Neuronal stem cell (in vitro differentiated cells): ENCODE data around the gene ALOX15B.
A peak's percentile ranks its signal among the peaks of the same experiment; 100 is the strongest.

Source experiments
- DNase-seq: peaks from one replicate; pipeline ENCODE4 v3.0.0-alpha.2; 2013; ENCODE audit warnings: low spot score
- H2AFZ ChIP-seq: one replicate; pipeline ENCODE4 v1.6.1; 2013; ENCODE audit warnings: mild to moderate bottlenecking, low read length, inconsistent platforms
- H2AK5ac ChIP-seq: 2 replicates; pipeline ENCODE4 v1.6.1; 2013; ENCODE audit warnings: low read depth, mild to moderate bottlenecking, inconsistent platforms, low read length, moderate library complexity, mixed read lengths
- H2BK120ac ChIP-seq: 2 replicates; pipeline ENCODE4 v1.6.1; 2013; ENCODE audit warnings: low read depth, mild to moderate bottlenecking, inconsistent platforms, low read length, moderate library complexity, mixed read lengths
- H2BK12ac ChIP-seq: one replicate; pipeline ENCODE4 v1.6.1; 2013; ENCODE audit warnings: low read length, inconsistent platforms
- H2BK15ac ChIP-seq: 2 replicates; pipeline ENCODE4 v1.6.1; 2013; ENCODE audit warnings: mild to moderate bottlenecking, low read length, inconsistent platforms, mixed read lengths
- H2BK5ac ChIP-seq: one replicate; pipeline ENCODE4 v1.6.1; 2013; ENCODE audit warnings: inconsistent platforms, mild to moderate bottlenecking, low read length, moderate library complexity
- H3K14ac ChIP-seq: one replicate; pipeline ENCODE4 v1.6.1; 2013; ENCODE audit warnings: low read length, inconsistent platforms
- H3K18ac ChIP-seq: 2 replicates; pipeline ENCODE4 v1.6.1; 2013; ENCODE audit warnings: low read length, inconsistent platforms
- H3K23ac ChIP-seq: 2 replicates; pipeline ENCODE4 v1.6.1; 2013; ENCODE audit warnings: low read depth, mild to moderate bottlenecking, mixed read lengths, low read length, inconsistent platforms; ENCODE audit not compliant: poor library complexity
- H3K27ac ChIP-seq: replicated peaks from 3 replicates; pipeline ENCODE4 v1.5.1; 2013; ENCODE audit warnings: low read length, inconsistent platforms
- H3K27me3 ChIP-seq, 3 experiments: 2 replicates each; pipeline ENCODE4 v1.6.1; 2013; ENCODE audit warnings: low read length in 3 of 3, mild to moderate bottlenecking in 2 of 3, inconsistent platforms in 1 of 3, low read depth in 1 of 3, mixed read lengths in 1 of 3, moderate library complexity in 1 of 3; ENCODE audit not compliant: control insufficient read depth in 3 of 3, insufficient read depth in 3 of 3
- H3K36me3 ChIP-seq, 2 donors: replicated peaks in 1 of 2; 2 replicates each; pipeline ENCODE4 v1.6.1; 2013; ENCODE audit warnings: low read length in 2 of 2; ENCODE audit not compliant: control insufficient read depth in 2 of 2, insufficient read depth in 2 of 2
- H3K4ac ChIP-seq: 2 replicates; pipeline ENCODE4 v1.6.1; 2013; ENCODE audit warnings: inconsistent platforms, mild to moderate bottlenecking, low read length, moderate library complexity
- H3K4me1 ChIP-seq, 2 donors: 1 replicate in 1 of 2; 2 replicates in 1 of 2; pipeline ENCODE4 v1.6.1; 2013; ENCODE audit warnings: low read length in 2 of 2, low read depth in 1 of 2; ENCODE audit not compliant: control insufficient read depth in 2 of 2, insufficient read depth in 1 of 2
- H3K4me2 ChIP-seq: one replicate; pipeline ENCODE4 v1.6.1; 2013; ENCODE audit warnings: mild to moderate bottlenecking, low read length, inconsistent platforms; ENCODE audit not compliant: insufficient read depth, poor library complexity, severe bottlenecking
- H3K4me3 ChIP-seq, 2 donors: 2 replicates each; pipeline ENCODE4 v1.5.1; 2013; ENCODE audit warnings: low read length in 2 of 2, mild to moderate bottlenecking in 2 of 2, inconsistent platforms in 1 of 2, moderate library complexity in 1 of 2
- H3K79me1 ChIP-seq: one replicate; pipeline ENCODE4 v1.6.1; 2013; ENCODE audit warnings: low read depth, mild to moderate bottlenecking, inconsistent platforms, low read length, moderate library complexity
- H3K9ac ChIP-seq: one replicate; pipeline ENCODE4 v1.6.1; 2013; ENCODE audit warnings: mild to moderate bottlenecking, low read depth, low read length, inconsistent platforms; ENCODE audit not compliant: poor library complexity
- H3K9me3 ChIP-seq, 2 donors: replicated peaks in 1 of 2; 2 replicates each; pipeline versions ENCODE3 to v1.6.1; 2013; ENCODE audit warnings: low read length in 2 of 2, mild to moderate bottlenecking in 2 of 2, inconsistent platforms in 1 of 2, low read depth in 1 of 2, mixed read lengths in 1 of 2, moderate library complexity in 1 of 2; ENCODE audit not compliant: control insufficient read depth in 2 of 2, insufficient read depth in 1 of 2
- H4K8ac ChIP-seq: one replicate; pipeline ENCODE4 v1.6.1; 2013; ENCODE audit warnings: low read depth, mild to moderate bottlenecking, inconsistent platforms, low read length, moderate library complexity
- H4K91ac ChIP-seq: one replicate; pipeline ENCODE4 v1.6.1; 2013; ENCODE audit warnings: low read length, low read depth, mild to moderate bottlenecking, inconsistent platforms; ENCODE audit not compliant: poor library complexity
- WGBS, 2 donors: extraction: QIAGEN DNeasy Blood & Tissue Kit; methylation state at CpG; one replicate each; pipeline ENCODE4 v1.1.7; 2013; ENCODE audit warnings: missing lambda C conversion rate in 2 of 2, mixed read lengths in 1 of 2; ENCODE audit not compliant: insufficient read length in 2 of 2, insufficient replicate concordance in 1 of 2; ENCODE audit errors: extremely low coverage in 2 of 2; 5-methylcytosine and 5-hydroxymethylcytosine counted together

ALOX15B gene

DNA sequence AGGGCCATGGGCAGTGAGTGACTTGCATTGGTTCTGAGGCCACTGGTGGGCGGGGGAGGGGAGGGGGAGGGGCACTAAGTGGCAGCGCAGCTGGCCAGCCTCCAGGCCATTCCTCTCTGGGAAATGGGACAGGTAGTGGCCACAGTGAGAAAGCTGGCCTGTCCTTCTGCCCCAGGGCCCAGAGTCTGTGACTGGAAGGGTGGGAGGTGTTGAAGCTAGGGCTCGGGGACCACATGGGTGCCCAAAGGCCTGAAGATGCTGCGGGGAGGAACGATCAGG, 49.0 kb downstream of the ALOX15B start:
- Histone ChIP-seq H3K9me3 (no peaks in the 10 kb centered on the region), H4K8ac (no peak overlapping the region), H3K27me3 (peaks cover 0 to 60% (median 2%) of the 10 kb centered on the region in 3 experiments), H3K36me3 (no peaks in the 10 kb centered on the region), H4K91ac (no peak overlapping the region), H2BK12ac (no peak overlapping the region), H3K79me1 (peaks cover 3% of the 10 kb centered on the region), H2AFZ (no peak overlapping the region), H2BK15ac (no peak overlapping the region), H3K4me1 (peaks cover 0 to 5% of the 10 kb centered on the region in 2 donors), H3K9ac (no peak overlapping the region), H3K4ac (no peak overlapping the region), H3K14ac (no peak overlapping the region), H3K18ac (peak overlapping the region; percentile 65), H3K4me3 (no peak overlapping the region), H3K4me2 (no peak overlapping the region), H3K27ac (no peak overlapping the region), H2BK5ac (no peak overlapping the region), H2BK120ac (no peak overlapping the region), H3K23ac (no peak overlapping the region), H2AK5ac (peak overlapping the region; percentile 11)
- no CpG with 5 or more reads among the region's 5 CpGs for WGBS, 2 donors
- no peak for DNase-seq

- no peak overlapping the region for H3K18ac ChIP-seq
- H3K14ac ChIP-seq, result no peak overlapping the region
- H3K36me3 ChIP-seq, result no peaks in the 10 kb centered on the region
- no peak overlapping the region for H2AFZ ChIP-seq
- H3K4me1 ChIP-seq, result peaks cover 0 to 5% of the 10 kb centered on the region in 2 donors
- no peaks in the 10 kb centered on the region for H3K79me1 ChIP-seq
- no peak overlapping the region for H2BK12ac ChIP-seq
- H3K27me3 ChIP-seq, result peaks cover 0 to 48% (median 0%) of the 10 kb centered on the region in 3 experiments
- H3K4me2 ChIP-seq, result no peak overlapping the region
- no peak overlapping the region for H2BK15ac ChIP-seq
- H4K8ac ChIP-seq, result no peak overlapping the region
- no peak overlapping the region for H2BK120ac ChIP-seq
- no peak overlapping the region for H2AK5ac ChIP-seq
- H3K4me3 ChIP-seq, result no peak overlapping the region
- H3K23ac ChIP-seq, result no peak overlapping the region
- H3K4ac ChIP-seq, result no peak overlapping the region
- H3K27ac ChIP-seq, result no peak overlapping the region
- H3K9ac ChIP-seq, result no peak overlapping the region
- H3K9me3 ChIP-seq, result no peaks in the 10 kb centered on the region
- no peak overlapping the region for H4K91ac ChIP-seq
- no peak overlapping the region for H2BK5ac ChIP-seq
- no CpG with 5 or more reads among the region's 6 CpGs for WGBS, 2 donors
- DNase-seq, result no peak
These were observed 50.9 kb downstream of the ALOX15B start for GRCh38 chr17:8089728-8090127.

DNA sequence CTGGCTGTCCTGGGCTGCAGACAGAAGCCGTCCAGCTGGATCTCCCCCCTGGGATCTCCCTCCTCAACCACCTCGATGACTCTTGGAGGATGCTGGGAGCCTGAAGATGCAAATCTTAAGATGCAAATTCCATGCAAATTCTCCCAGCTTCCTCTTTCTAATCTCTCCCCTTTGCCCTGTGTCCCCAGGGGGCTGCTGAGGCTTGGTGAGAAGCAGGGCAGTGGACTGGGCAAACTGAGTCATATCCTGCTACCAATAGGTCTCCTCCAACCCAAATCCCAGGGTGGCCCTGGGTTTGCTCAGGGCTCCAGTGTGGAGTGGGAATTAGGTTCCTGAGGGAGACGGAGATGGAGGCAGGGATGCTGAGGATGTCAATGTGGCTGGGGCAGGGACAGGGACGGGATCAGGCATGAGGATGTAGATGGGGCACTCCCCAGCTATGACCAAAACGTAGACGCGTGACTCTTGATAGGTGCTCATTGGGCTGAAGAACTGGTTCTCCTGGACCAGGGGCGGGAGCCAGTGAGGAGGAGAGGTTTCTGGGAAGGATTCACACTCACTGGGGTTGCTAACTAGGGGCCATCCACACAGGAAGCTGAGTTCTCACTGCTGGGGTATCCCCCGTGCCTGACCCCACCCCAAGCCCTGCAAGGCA, 52.3 kb downstream of the ALOX15B start:
- no CpG with 5 or more reads among the region's 9 CpGs for WGBS, 2 donors
- no peaks in the 10 kb centered on the region for H3K79me1 ChIP-seq
- no peak for DNase-seq

GRCh38 chr17:8095361-8095760, 56.5 kb downstream of the ALOX15B start:
- H3K23ac ChIP-seq, result no peak overlapping the region
- H3K27me3 ChIP-seq, result peaks cover 0 to 29% (median 0%) of the 10 kb centered on the region in 3 experiments
- no CpG with 5 or more reads among the region's 6 CpGs for WGBS, 2 donors
- no peak overlapping the region for H4K91ac ChIP-seq
- no peak overlapping the region for H3K27ac ChIP-seq
- H2AK5ac ChIP-seq, result no peak overlapping the region
- H3K4me1 ChIP-seq, result no peaks in the 10 kb centered on the region
- no peak overlapping the region for H4K8ac ChIP-seq
- H2BK15ac ChIP-seq, result no peak overlapping the region
- H3K9ac ChIP-seq, result no peak overlapping the region
- no peaks in the 10 kb centered on the region for H3K79me1 ChIP-seq
- H3K4ac ChIP-seq, result no peak overlapping the region
- H3K4me2 ChIP-seq, result no peak overlapping the region
- H2BK12ac ChIP-seq, result no peak overlapping the region
- H3K9me3 ChIP-seq, result no peaks in the 10 kb centered on the region
- DNase-seq, result no peak
- no peaks in the 10 kb centered on the region for H3K36me3 ChIP-seq
- H3K18ac ChIP-seq, result no peak overlapping the region
- no peak overlapping the region for H2AFZ ChIP-seq
- no peak overlapping the region for H2BK120ac ChIP-seq
- H2BK5ac ChIP-seq, result no peak overlapping the region
- H3K4me3 ChIP-seq, result no peak overlapping the region
- H3K14ac ChIP-seq, result no peak overlapping the region

More for the DNA sequence above, 52.3 kb downstream of the ALOX15B start:
- Histone ChIP-seq H2BK120ac (no peak overlapping the region), H3K14ac (no peak overlapping the region), H3K4me1 (peaks cover 0 to 5% of the 10 kb centered on the region in 2 donors), H3K9me3 (no peaks in the 10 kb centered on the region), H3K36me3 (no peaks in the 10 kb centered on the region), H3K27ac (no peak overlapping the region), H2BK15ac (no peak overlapping the region), H4K8ac (no peak overlapping the region), H3K4me3 (no peak overlapping the region), H4K91ac (no peak overlapping the region), H2BK5ac (no peak overlapping the region), H3K18ac (no peak overlapping the region), H3K9ac (no peak overlapping the region), H2AFZ (no peak overlapping the region), H2BK12ac (no peak overlapping the region), H3K23ac (no peak overlapping the region), H3K4ac (no peak overlapping the region), H3K27me3 (peaks cover 0 to 52% (median 0%) of the 10 kb centered on the region in 3 experiments), H3K4me2 (no peak overlapping the region), H2AK5ac (no peak overlapping the region)
